ENCODE results near the gene HMCN2. TPM values are rescaled to one million over a fixed set of nuclear protein-coding genes. Genes with fewer than 3 reads are reported as not detected.

Gene HMCN2
- polyA plus RNA-seq, 1 of the 3 experiments (the other 2 are of a cell fraction), result 0.15 TPM

DNA sequence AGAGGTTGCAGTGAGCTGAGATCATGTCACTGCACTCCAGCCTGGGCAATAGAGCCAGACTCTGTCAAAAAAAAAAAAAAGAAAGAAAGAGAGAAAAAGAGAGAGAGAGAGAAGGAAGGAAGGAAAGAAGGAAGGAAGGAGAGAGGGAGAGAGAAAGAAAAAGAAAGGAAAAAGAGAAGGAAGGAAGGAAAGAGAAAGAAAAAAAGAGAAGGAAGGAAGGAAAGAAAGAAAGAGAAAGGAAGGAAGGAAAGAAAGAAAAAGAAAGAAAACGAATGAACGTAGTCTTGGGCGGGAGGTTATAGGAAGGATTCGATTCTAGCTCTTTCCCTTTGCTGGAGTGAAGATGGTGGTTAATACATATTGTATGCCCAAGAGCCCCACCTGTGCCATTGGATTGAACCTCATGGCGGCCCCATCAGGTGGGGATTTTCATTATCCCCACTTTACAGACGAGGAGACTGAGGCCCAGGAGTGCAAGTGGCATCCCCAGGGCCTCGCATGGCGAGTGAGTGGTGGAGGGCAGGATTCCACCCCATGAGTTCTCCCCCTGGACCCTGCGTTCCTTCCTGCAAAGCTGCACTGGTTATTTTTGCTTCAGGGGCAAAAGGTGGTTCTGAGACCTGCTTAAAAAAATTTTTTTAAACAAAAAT lies 98.3 kb downstream of the HMCN2 start:
- H3K9ac ChIP-seq, result no peak overlapping the region
- H2AFZ ChIP-seq (ENCODE audit: low read depth), result no peak overlapping the region
- DNase-seq, result no peak
- no peaks in the 10 kb centered on the region for H4K20me1 ChIP-seq (ENCODE audit: insufficient read depth)
- no peaks in the 10 kb centered on the region for H3K36me3 ChIP-seq (replicated peaks in 1 of 2; ENCODE audit: control insufficient read depth in 1 of 2, insufficient read depth in 2 of 2, low read length in 1 of 2)
- TF ChIP-seq JUND (IDR thresholded peaks at IDR 0.05) (no peak), FOSL2 (IDR thresholded peaks at IDR 0.05; ENCODE audit: borderline replicate concordance, low read depth) (no peak), GABPA (IDR thresholded peaks at IDR 0.05; ENCODE audit: low read depth) (no peak), USF2 (IDR thresholded peaks at IDR 0.05; ENCODE audit: borderline replicate concordance, low read depth, low read length) (no peak), RAD21 (IDR thresholded peaks at IDR 0.05; ENCODE audit: low read length) (no peak), POLR2AphosphoS5 (IDR thresholded peaks at IDR 0.05; ENCODE audit: low read depth, low read length) (no peak), FOXJ3 (CRISPR knock-in tag; IDR thresholded peaks at IDR 0.05) (no peak), SIN3A (IDR thresholded peaks at IDR 0.05; ENCODE audit: borderline replicate concordance, low read depth, low read length) (no peak), YY1 (IDR thresholded peaks at IDR 0.05; ENCODE audit: low read depth) (no peak), RFX5 (IDR thresholded peaks at IDR 0.05; ENCODE audit: low read length) (no peak), IRF3 (IDR thresholded peaks at IDR 0.05; ENCODE audit: low read depth, low read length) (no peak)
- H3K27me3 ChIP-seq (ENCODE audit: insufficient read depth), result no peaks in the 10 kb centered on the region
- no peak overlapping the region for H3K4me3 ChIP-seq (ENCODE audit: low read depth in 2 of 2, low read length in 1 of 2)
- ChIA-PET CTCF (interaction anchor here (1.0 to 1.8 kb wide), 6 partner anchors 20 to 256 kb away, joined by 3 to 9 read pairs (median 3); partner anchors contain the start of gene HMCN2), POLR2A (no interaction called here)
- H3F3A ChIP-seq (replicated peaks; ENCODE audit: insufficient read depth), result no peaks in the 10 kb centered on the region
- no peak overlapping the region for H3K4me2 ChIP-seq
- H3K9me2 ChIP-seq, result no peaks in the 10 kb centered on the region
- whole genome bisulfite sequencing (ENCODE audit: low lambda C conversion rate), result 60% methylated on average over 9 of the region's 9 CpGs
- no peak overlapping the region for H3K27ac ChIP-seq (ENCODE audit: low read depth in 2 of 2, low read length in 1 of 2)
- H3K9me3 ChIP-seq, result no peaks in the 10 kb centered on the region
- H3K79me2 ChIP-seq (ENCODE audit: insufficient read depth), result no peaks in the 10 kb centered on the region
- H3K4me1 ChIP-seq (ENCODE audit: control insufficient read depth in 1 of 2, insufficient read depth in 2 of 2, low read depth in 1 of 2, low read length in 1 of 2), result no peaks in the 10 kb centered on the region; a peak in 1 of 4 replicates

DNA sequence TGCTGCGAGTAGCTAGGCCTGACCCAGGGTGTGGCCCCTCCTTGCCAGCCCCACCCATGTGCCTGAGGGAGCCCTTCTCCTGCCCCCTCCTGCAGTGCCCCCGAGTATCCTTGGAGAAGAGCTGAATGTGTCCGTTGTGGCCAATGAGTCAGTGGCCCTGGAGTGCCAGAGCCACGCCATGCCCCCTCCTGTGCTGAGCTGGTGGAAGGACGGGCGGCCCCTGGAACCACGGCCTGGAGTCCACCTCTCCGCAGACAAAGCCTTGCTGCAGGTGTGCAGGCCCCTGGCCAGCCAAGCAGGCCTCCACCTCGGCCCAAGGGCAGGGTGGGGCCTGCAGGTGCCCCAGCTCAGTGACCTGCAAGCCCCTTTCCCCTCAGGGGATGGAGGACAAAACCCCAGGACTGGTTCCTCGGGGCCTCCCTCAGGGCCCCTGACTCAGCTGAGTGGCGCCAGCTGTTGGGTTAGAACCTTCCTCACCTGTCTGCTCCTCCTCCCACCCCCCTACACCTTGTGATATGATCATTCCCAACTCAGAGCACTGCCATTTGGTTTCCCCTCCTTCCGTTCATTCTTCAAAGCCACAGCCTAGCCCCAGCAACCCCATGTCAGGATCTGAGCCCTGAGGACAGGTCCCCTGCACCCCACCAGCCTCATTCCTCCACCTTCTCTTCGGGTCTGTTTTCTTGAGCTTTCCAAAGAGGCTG lies 99.2 kb downstream of the HMCN2 start:
- Histone ChIP-seq H3K9me3 (no peaks in the 10 kb centered on the region), H3K9me2 (no peaks in the 10 kb centered on the region), H3K36me3 (replicated peaks in 1 of 2; ENCODE audit: control insufficient read depth in 1 of 2, insufficient read depth in 2 of 2, low read length in 1 of 2) (no peaks in the 10 kb centered on the region), H3K4me2 (no peak overlapping the region), H3F3A (replicated peaks; ENCODE audit: insufficient read depth) (no peaks in the 10 kb centered on the region), H3K79me2 (ENCODE audit: insufficient read depth) (no peaks in the 10 kb centered on the region), H3K27me3 (ENCODE audit: insufficient read depth) (no peaks in the 10 kb centered on the region), H3K4me1 (ENCODE audit: control insufficient read depth in 1 of 2, insufficient read depth in 2 of 2, low read depth in 1 of 2, low read length in 1 of 2) (no peaks in the 10 kb centered on the region; a peak in 1 of 4 replicates), H3K4me3 (ENCODE audit: low read depth in 2 of 2, low read length in 1 of 2) (no peak overlapping the region), H4K20me1 (ENCODE audit: insufficient read depth) (no peaks in the 10 kb centered on the region), H3K9ac (no peak overlapping the region), H2AFZ (ENCODE audit: low read depth) (no peak overlapping the region), H3K27ac (ENCODE audit: low read depth in 2 of 2, low read length in 1 of 2) (no peak overlapping the region)
- TF ChIP-seq GABPA (IDR thresholded peaks at IDR 0.05; ENCODE audit: low read depth) (no peak), TAF1 (IDR thresholded peaks at IDR 0.05; ENCODE audit: borderline replicate concordance, low read depth, low read length) (no peak)
- TF ChIP-seq, protein P1, sequence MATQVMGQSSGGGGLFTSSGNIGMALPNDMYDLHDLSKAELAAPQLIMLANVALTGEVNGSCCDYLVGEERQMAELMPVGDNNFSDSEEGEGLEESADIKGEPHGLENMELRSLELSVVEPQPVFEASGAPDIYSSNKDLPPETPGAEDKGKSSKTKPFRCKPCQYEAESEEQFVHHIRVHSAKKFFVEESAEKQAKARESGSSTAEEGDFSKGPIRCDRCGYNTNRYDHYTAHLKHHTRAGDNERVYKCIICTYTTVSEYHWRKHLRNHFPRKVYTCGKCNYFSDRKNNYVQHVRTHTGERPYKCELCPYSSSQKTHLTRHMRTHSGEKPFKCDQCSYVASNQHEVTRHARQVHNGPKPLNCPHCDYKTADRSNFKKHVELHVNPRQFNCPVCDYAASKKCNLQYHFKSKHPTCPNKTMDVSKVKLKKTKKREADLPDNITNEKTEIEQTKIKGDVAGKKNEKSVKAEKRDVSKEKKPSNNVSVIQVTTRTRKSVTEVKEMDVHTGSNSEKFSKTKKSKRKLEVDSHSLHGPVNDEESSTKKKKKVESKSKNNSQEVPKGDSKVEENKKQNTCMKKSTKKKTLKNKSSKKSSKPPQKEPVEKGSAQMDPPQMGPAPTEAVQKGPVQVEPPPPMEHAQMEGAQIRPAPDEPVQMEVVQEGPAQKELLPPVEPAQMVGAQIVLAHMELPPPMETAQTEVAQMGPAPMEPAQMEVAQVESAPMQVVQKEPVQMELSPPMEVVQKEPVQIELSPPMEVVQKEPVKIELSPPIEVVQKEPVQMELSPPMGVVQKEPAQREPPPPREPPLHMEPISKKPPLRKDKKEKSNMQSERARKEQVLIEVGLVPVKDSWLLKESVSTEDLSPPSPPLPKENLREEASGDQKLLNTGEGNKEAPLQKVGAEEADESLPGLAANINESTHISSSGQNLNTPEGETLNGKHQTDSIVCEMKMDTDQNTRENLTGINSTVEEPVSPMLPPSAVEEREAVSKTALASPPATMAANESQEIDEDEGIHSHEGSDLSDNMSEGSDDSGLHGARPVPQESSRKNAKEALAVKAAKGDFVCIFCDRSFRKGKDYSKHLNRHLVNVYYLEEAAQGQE (IDR thresholded peaks at IDR 0.05; ENCODE audit: low read depth, low read length), result no peak
- POLR2A ChIA-PET, result no interaction called here
- CTCF ChIA-PET, result interaction anchor here (1.3 to 2.2 kb wide), 5 partner anchors 21 to 257 kb away, joined by 3 to 9 read pairs (median 4); partner anchors contain the start of gene HMCN2
- DNase-seq, result no peak
- 62% methylated on average over 5 of the region's 13 CpGs for WGBS (ENCODE audit: low lambda C conversion rate)
